Measurements from ENCODE around the gene APOL4. TPM values are rescaled to one million over a fixed set of nuclear protein-coding genes. Genes with fewer than 3 reads are reported as not detected.

APOL4 gene
- total RNA-seq, 1 donor from 2014 or later, result 0.82 TPM

DNA sequence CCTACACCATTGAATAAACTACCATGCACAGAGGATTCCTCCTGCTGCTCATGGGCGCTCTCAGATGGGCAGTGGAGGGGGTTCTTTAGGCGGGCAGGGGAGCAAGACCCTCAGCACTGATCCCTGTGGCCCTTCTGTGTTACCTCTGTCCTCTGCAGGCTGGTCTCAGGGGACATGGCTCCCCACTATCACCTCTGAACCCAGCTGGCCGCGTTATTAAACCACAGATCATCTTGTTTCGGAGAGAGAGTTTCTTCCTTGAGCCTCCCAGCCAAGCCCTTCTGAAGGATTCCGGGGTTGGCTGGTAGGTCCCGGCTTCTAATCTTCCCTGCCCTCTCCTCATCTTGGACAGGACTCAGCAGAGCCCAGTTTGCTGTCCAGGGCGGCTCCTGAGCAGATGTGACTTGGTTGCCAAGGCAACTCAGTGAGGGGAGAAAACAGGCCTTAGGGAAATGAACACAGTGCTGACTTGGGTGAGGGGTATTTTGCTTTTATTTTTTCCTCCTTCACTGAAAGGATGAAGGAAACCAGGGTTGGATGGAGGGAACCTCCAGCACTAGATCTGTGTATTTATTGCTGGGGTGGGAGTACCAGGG lies 54.3 kb downstream of the APOL4 start:
- H2AFZ ChIP-seq (replicated peaks), result peak overlapping the region; percentile 69

DNA sequence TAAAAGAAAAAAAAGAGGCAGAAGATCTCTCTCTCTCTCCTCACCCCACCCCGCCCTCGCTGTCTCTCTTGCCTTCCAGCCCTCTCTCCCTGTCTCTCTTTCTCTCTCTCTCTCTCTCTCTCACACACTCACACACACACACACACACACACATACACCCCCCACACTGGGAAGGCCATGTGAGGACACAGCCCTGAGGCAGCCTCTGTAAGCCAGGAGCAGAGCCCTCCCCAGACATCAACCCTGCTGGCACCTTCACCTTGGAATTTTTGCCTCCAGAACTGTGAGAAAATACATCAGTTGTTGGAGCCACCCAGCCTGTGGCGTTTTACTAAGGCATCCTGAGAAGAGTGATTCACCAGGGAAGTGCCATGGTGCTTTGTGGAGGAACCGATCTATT lies 55.7 kb downstream of the APOL4 start:
- Histone ChIP-seq H3K27ac (no peak overlapping the region), H3K36me3 (no peaks in the 10 kb centered on the region), H3K4me2 (no peak overlapping the region), H3K4me1 (peaks cover 5% of the 10 kb centered on the region), H4K20me1 (ENCODE audit: low read depth) (no peaks in the 10 kb centered on the region), H3F3A (ENCODE audit: low read depth) (no peaks in the 10 kb centered on the region), H3K9me3 (ENCODE audit: low read depth) (no peaks in the 10 kb centered on the region), H3K4me3 (no peak overlapping the region), H3K79me2 (ENCODE audit: low read depth) (no peaks in the 10 kb centered on the region), H3K9ac (no peak overlapping the region), H2AFZ (replicated peaks) (no peak overlapping the region), H3K27me3 (no peaks in the 10 kb centered on the region)
- peaks cover 36% of the 10 kb centered on the region for H3K4me1 Mint-ChIP-seq
- no peaks in the 10 kb centered on the region for H3K9me3 Mint-ChIP-seq
- H3K27ac Mint-ChIP-seq, result no peak overlapping the region
- no peak overlapping the region for H3K4me3 Mint-ChIP-seq
- TF ChIP-seq EZH2 (IDR thresholded peaks at IDR 0.05), result no peak
- no peak for TF ChIP-seq CTCF (IDR thresholded peaks at IDR 0.05)
- no peak for TF ChIP-seq EZH2phosphoT487 (IDR thresholded peaks at IDR 0.05)
- H3K36me3 Mint-ChIP-seq, result no peaks in the 10 kb centered on the region
- H3K27me3 Mint-ChIP-seq (ENCODE audit: insufficient read depth, low read depth), result peaks cover 2% of the 10 kb centered on the region
- DNase-seq (ENCODE audit: low spot score), result no peak

More for the DNA sequence above, 54.3 kb downstream of the APOL4 start:
- H4K20me1 ChIP-seq (ENCODE audit: low read depth), result no peaks in the 10 kb centered on the region
- H3K4me2 ChIP-seq, result no peak overlapping the region
- no peak overlapping the region for H3K27ac ChIP-seq
- H3K4me3 Mint-ChIP-seq, result peak overlapping the region; percentile 27
- H3K4me3 ChIP-seq, result no peak overlapping the region
- H3K4me1 Mint-ChIP-seq, result peaks cover 29% of the 10 kb centered on the region
- no peak overlapping the region for H3K9ac ChIP-seq
- H3K27ac Mint-ChIP-seq, result peak overlapping the region; percentile 85
- H3K36me3 ChIP-seq, result no peaks in the 10 kb centered on the region
- H3F3A ChIP-seq (ENCODE audit: low read depth), result no peaks in the 10 kb centered on the region
- H3K9me3 Mint-ChIP-seq, result peaks cover 6% of the 10 kb centered on the region
- no peak for TF ChIP-seq CTCF (IDR thresholded peaks at IDR 0.05)
- no peak for TF ChIP-seq EZH2 (IDR thresholded peaks at IDR 0.05)
- H3K9me3 ChIP-seq (ENCODE audit: low read depth), result no peaks in the 10 kb centered on the region
- H3K36me3 Mint-ChIP-seq, result no peaks in the 10 kb centered on the region
- DNase-seq (ENCODE audit: low spot score), result peak; percentile 42
- no peaks in the 10 kb centered on the region for H3K27me3 ChIP-seq
- peaks cover 5% of the 10 kb centered on the region for H3K4me1 ChIP-seq
- H3K27me3 Mint-ChIP-seq (ENCODE audit: insufficient read depth, low read depth), result peaks cover 2% of the 10 kb centered on the region
- H3K79me2 ChIP-seq (ENCODE audit: low read depth), result no peaks in the 10 kb centered on the region

- Histone ChIP-seq H3K4me3 (peak overlapping the region; percentile 28), H3K4me2 (peak overlapping the region; percentile 74), H3K36me3 (no peaks in the 10 kb centered on the region), H3K79me2 (ENCODE audit: low read depth) (no peaks in the 10 kb centered on the region), H3K27ac (no peak overlapping the region), H3F3A (ENCODE audit: low read depth) (no peaks in the 10 kb centered on the region), H4K20me1 (ENCODE audit: low read depth) (no peaks in the 10 kb centered on the region), H2AFZ (replicated peaks) (peak overlapping the region; percentile 91), H3K9me3 (ENCODE audit: low read depth) (no peaks in the 10 kb centered on the region), H3K4me1 (peaks cover 5% of the 10 kb centered on the region), H3K27me3 (no peaks in the 10 kb centered on the region), H3K9ac (no peak overlapping the region)
- TF ChIP-seq CTCF (IDR thresholded peaks at IDR 0.05), result peak; percentile 83
- no peak for TF ChIP-seq EZH2phosphoT487 (IDR thresholded peaks at IDR 0.05)
- TF ChIP-seq EZH2 (IDR thresholded peaks at IDR 0.05), result no peak
- peak; percentile 72 for DNase-seq (ENCODE audit: low spot score)
- Mint-ChIP-seq H3K36me3 (no peaks in the 10 kb centered on the region), H3K27me3 (ENCODE audit: insufficient read depth, low read depth) (peaks cover 4% of the 10 kb centered on the region), H3K4me3 (no peak overlapping the region), H3K4me1 (peaks cover 41% of the 10 kb centered on the region), H3K27ac (no peak overlapping the region), H3K9me3 (no peaks in the 10 kb centered on the region)
These were observed 56.6 kb downstream of the APOL4 start for GRCh38 chr22:36144886-36145541.

Data from neural progenitor cell (in vitro differentiated cells).